ENCODE measurements around the gene IQSEC2.

IQSEC2 gene

GRCh38 chrX:53281321-53281822 is at the start of gene IQSEC2:
IQSEC2 (minus strand) TSS chrX:53281584.
- DNase-seq (ENCODE audit: low read depth) = peak; percentile 71

GRCh38 chrX:53330331-53330730 is 48.9 kb upstream of the IQSEC2 start:
- DNase-seq (ENCODE audit: low read depth) = no peak

GRCh38 chrX:53324803-53325202 is 43.4 kb upstream of the IQSEC2 start:
- DNase-seq (ENCODE audit: low read depth) = no peak

- no peak for DNase-seq (ENCODE audit: low read depth)
Measured at GRCh38 chrX:53324085-53324484, 42.7 kb upstream of the IQSEC2 start.

GRCh38 chrX:53323196-53323595 is 41.8 kb upstream of the IQSEC2 start:
- DNase-seq (ENCODE audit: low read depth) = no peak

GRCh38 chrX:53321943-53322497 is 40.6 kb upstream of the IQSEC2 start:
- no peak for DNase-seq (ENCODE audit: low read depth)

GRCh38 chrX:53321230-53321942 is 40.0 kb upstream of the IQSEC2 start:
- no peak for DNase-seq (ENCODE audit: low read depth)

GRCh38 chrX:53320543-53321229 is 39.3 kb upstream of the IQSEC2 start:
- DNase-seq (ENCODE audit: low read depth) = no peak

GRCh38 chrX:53319614-53320542 is 38.5 kb upstream of the IQSEC2 start:
- no peak for DNase-seq (ENCODE audit: low read depth)

- DNase-seq (ENCODE audit: low read depth) = no peak
Measured at GRCh38 chrX:53318766-53319353, 37.5 kb upstream of the IQSEC2 start.

- peak; percentile 26 for DNase-seq (ENCODE audit: low read depth)
Measured at GRCh38 chrX:53317365-53318069, 36.1 kb upstream of the IQSEC2 start.

- DNase-seq (ENCODE audit: low read depth) = no peak
Measured at GRCh38 chrX:53316860-53317237, 35.5 kb upstream of the IQSEC2 start.

- peak; percentile 19 for DNase-seq (ENCODE audit: low read depth)
Measured at GRCh38 chrX:53316111-53316859, 34.9 kb upstream of the IQSEC2 start.

GRCh38 chrX:53313728-53314105 is 32.3 kb upstream of the IQSEC2 start:
- no peak for DNase-seq (ENCODE audit: low read depth)

GRCh38 chrX:53312946-53313727 is 31.8 kb upstream of the IQSEC2 start:
- peak; percentile 15 for DNase-seq (ENCODE audit: low read depth)

GRCh38 chrX:53309837-53310236 is 28.5 kb upstream of the IQSEC2 start:
- DNase-seq (ENCODE audit: low read depth) = no peak

GRCh38 chrX:53308836-53309235 is 27.5 kb upstream of the IQSEC2 start:
- no peak for DNase-seq (ENCODE audit: low read depth)

- DNase-seq (ENCODE audit: low read depth) = no peak
Measured at GRCh38 chrX:53305996-53306937, 24.9 kb upstream of the IQSEC2 start.
